HS-27A (cell line): ENCODE results near the gene HSFY2.
"Not testable (repeated sequence)": the region's sequence is repeated elsewhere in the genome, so short reads cannot be mapped to it uniquely, and the experiment has no call there.

Experiments used
- DNase-seq: peaks from one replicate; pipeline ENCODE4 v3.0.0-alpha.2; 2012; ENCODE audit warnings: low read depth, missing footprints

HSFY2 gene

GRCh38 chrY:18773635-18774034, at the start of gene HSFY2:
Gene HSFY2, minus strand, starts transcription at chrY:18773735. Its CDS starts 117 bp downstream, at chrY:18773618.
- not testable (repeated sequence) for DNase-seq

DNA sequence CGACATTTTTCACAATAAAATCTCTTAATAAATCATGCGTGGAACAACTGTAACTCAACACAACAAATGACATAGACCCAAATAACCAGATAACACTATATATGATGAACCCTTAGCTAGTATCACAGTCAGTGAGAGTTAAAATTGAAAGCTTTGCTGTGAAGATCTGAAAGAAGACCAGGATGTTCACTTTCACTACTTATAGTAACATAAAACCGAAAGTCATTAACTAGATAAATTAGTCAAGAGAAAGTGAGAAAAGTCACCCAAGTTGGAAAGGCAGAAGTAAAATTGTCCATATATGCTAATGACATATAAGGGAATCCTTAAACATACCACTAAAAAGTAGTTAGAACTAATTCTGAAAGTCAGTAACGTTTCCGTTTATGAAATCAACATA, 42.2 kb upstream of the HSFY2 start:
- not testable (repeated sequence) for DNase-seq

DNA sequence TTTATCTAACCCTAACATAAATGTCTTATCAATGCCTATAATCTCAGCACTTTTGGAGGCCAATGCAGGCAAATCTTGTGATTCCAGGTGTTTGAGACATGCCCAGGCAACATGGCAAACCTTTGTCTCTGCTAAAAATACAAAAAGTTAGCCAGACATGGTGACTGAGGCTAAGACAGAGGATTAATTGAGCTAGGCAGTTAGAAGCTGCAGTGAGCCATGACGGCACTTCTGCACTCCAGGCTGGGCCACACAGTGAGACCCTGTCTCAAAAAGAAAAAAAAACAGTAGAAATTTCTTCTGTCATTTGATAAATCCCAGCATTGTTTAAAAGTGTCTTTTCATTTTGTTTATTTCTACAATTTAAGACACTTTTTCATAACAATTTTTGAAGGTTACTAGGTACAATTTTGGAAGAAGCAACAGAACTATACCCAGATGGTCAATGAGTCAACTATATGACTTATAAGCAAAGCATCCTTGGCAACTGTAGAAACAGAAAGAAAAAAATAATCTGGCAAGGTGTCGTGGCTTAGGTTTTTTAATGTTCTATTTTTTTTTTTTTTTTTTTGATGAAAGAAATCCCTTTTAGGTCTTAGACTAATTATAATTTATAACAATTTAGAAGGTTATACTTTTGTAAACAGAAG, 15.3 kb upstream of the HSFY2 start:
- not testable (repeated sequence) for DNase-seq

DNA sequence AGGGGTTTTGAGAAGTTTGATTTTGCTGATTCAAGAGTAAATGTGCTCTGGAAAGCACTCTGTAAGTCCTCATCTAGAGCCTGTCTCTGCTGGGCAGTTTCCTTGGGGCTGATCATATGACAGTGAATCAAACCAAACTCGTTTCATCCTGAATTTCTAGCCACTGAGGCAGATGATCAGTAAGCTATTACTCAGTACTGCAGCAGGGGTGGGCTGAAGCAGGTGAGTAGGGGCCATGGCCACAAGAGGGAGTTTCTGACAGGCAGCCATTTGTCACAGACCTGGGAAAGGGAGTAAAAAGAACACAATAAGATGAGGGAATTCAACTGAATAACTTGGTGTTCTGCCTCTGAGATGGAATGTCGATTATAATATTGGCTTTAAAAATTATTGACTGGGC, 19.5 kb downstream of the HSFY2 start:
- not testable (repeated sequence) for DNase-seq

- DNase-seq: not testable (repeated sequence)
Measured at GRCh38 chrY:18753133-18753815, 20.3 kb downstream of the HSFY2 start.

- DNase-seq: not testable (repeated sequence)
Measured at GRCh38 chrY:18723714-18724113, 49.8 kb downstream of the HSFY2 start.
